Epithelial cell of esophagus (primary cell): ENCODE measurements around the gene MYDGF.

Experiments
- DNase-seq: peaks from one replicate; pipeline ENCODE4 v3.0.0; 2010; ENCODE audit warnings: low read depth
- H3K4me3 ChIP-seq: 2 replicates; pipeline ENCODE4 v1.5.1; 2011; ENCODE audit warnings: mild to moderate bottlenecking, low read length, control low read depth
- TF ChIP-seq, protein P1 (sequence below): IDR thresholded peaks from 2 replicates; pipeline ENCODE4 v1.5.1; 2011; ENCODE audit warnings: low read depth, mild to moderate bottlenecking, low read length, control low read depth, inconsistent platforms; ENCODE audit not compliant: insufficient read depth; ENCODE audit errors: missing control alignments

The MYDGF gene

DNA sequence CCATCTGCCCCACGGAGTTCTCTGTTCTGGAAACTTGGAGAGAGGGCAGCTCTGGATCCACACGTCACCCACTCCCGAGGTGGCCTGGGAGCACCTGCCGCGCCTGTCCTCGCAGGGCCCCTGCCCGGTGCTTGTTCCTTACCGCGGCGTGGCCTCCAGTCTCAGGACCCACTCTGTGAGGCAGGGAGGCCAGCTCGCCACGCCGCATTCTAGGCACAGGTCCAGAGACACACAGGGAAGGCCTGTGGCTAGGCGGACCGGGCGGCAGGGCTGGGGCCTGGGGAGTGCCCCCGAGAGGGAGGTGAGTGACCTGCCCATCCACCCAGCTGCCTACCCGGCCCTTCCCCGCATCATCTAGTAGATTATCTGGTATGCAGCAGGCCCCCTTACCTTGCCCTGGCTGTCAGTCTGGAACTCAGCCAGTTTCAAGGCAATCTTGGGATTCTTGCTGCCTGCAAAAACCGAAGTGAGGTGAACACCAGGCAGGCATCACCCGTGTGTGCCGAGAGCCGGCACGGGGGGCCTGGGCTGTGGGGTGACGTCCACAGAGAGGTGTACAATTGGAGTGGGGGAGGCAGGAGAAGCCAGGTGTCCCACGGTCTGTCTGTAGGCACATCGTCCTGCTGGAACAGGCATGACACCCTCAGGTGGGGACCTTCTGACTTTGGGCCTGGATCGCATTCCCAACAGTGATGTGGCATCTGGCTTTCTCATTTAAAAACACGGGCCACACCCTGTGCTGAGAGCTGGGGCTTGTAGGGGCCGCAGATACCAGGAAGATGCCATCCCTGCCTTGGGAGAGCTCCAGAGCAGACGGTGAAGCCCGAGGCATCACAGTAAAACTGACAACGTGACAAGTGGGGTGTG, 29.9 kb upstream of the MYDGF start:
- DNase-seq, result no peak
- no peak overlapping the region for H3K4me3 ChIP-seq
- TF ChIP-seq, protein P1, sequence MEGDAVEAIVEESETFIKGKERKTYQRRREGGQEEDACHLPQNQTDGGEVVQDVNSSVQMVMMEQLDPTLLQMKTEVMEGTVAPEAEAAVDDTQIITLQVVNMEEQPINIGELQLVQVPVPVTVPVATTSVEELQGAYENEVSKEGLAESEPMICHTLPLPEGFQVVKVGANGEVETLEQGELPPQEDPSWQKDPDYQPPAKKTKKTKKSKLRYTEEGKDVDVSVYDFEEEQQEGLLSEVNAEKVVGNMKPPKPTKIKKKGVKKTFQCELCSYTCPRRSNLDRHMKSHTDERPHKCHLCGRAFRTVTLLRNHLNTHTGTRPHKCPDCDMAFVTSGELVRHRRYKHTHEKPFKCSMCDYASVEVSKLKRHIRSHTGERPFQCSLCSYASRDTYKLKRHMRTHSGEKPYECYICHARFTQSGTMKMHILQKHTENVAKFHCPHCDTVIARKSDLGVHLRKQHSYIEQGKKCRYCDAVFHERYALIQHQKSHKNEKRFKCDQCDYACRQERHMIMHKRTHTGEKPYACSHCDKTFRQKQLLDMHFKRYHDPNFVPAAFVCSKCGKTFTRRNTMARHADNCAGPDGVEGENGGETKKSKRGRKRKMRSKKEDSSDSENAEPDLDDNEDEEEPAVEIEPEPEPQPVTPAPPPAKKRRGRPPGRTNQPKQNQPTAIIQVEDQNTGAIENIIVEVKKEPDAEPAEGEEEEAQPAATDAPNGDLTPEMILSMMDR, result no peak

DNA sequence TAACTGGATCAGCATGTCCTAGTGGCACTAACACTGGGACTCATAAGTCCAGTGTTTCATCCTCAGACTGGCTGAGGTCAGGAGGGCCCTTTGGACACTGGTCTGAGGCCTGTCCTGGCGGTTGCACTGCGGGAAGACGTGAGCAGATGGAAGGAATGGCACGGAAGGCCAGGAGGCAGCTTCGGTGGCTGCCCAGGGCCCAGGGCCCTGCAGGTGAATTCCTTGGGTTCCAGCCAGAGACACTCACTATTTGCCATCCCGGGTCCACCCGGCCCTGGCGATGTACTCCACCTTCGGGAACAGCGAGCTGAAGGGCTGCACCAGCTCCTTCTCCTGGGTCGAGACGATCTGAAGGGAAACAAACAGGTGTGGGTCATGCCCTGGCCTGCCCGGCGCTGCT, 27.2 kb upstream of the MYDGF start:
- H3K4me3 ChIP-seq, result no peak overlapping the region
- TF ChIP-seq, protein P1, result no peak
- no peak for DNase-seq

DNA sequence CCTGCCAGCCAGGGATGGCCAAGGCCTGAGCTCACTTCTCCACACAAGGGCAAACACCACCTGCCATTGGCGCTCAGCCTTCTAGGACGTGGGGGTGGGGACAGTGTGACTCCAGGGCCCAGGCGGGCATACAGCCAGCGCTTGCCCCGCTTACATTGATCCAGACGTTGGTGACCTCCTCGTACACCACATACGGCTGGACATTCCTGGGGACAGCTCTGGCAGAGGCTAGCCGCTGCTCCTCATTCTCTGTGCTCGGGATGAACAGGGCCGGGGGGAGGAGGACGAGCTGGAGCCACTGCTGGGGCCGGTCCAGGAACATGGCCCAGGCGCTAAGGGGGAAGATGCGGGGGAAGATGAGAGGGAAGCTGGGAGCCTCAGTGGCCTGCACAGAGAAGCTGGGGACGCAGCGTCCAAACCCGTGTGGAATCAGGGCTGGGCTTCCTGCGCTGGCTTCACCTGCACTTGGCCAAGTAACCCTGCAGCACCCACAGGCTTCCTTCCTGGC, 25.1 kb upstream of the MYDGF start:
- DNase-seq, result no peak
- no peak overlapping the region for H3K4me3 ChIP-seq
- TF ChIP-seq, protein P1, result no peak

DNA sequence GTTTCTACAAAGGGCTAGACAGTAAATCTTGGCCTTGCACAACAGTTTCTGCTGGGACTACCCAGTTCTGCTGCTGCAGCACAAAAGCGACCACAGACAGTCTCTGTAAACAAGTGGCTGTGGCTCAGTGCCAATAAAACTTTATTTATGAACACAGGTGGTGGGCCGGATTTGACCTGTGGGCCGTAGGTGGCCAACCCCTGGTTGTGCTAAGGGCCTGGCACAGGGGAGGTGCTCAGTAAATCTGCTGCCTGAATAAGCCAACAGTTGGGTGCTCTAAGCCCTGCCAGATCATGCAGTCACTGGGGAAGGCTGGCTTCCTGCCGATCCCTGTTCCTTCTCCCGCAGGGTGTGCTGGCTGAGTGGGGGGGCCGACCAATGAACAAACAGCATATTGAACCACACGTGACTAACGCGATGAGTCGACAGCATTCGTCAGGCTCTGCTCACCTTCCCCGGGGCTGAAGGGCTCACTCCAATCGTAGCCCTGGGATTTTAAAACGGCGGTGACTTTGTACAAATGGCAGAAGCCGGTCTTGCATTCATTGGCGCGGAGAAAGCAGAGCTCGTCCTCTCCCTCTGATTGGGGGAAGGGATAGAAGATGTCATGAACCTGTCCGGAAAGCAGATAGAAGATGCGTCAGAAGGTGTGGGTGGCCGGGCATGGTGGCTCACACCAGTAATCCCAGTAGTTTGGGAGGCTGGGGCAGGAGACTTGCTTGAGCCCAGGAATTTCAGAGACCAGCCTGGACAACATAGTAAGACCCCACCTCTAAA, 24.3 kb upstream of the MYDGF start:
- peak; percentile 100 for DNase-seq
- TF ChIP-seq, protein P1, result no peak
- H3K4me3 ChIP-seq, result no peak overlapping the region

DNA sequence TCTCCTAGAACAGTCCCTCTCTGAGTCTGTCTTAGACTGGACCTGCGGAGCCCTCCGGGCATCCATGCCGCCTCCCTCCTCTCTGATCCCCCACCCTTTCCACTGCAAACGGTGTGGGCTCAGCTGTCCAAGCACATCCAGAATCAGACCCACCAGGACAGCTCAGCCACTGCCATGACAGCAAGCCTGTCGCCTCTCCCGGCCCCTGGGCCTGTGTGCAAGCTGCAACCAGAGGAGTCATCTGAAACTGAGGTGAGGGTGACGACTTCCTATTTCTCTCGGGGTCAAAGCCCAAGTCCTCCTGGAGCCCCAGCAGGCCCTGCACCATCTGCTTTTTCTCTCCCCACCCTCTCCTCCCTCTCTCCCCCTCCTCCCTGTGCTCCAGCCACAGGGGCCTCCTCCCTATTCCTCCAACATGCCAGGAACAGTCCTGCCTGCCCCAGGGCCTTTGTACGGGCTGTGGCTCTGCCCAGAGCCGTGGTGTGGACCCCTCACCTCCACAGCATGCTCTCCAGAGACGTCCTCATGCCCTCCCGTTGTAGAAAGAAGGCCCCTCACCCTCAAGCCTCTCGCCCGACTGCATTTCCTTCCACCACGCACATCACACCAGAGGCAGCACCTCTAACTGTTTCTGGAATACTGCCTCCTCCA, 23.5 kb upstream of the MYDGF start:
- H3K4me3 ChIP-seq, result no peak overlapping the region
- TF ChIP-seq, protein P1, result no peak
- no peak for DNase-seq

DNA sequence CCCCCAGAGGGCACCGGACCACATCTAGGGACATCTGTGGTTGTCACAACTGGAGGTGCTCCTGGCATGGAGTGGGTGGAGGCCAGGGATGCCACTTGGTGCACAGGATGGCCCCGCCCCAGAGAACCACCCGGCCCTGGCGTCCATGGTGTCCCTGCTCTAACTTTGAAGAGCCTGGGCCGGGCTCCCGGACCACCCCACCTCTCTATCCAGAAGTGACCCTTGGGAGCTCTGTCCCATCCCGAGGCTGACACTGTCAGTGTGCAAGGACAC, 22.9 kb upstream of the MYDGF start:
- H3K4me3 ChIP-seq, result no peak overlapping the region
- TF ChIP-seq, protein P1, result no peak
- no peak for DNase-seq
